ENCODE measurements around the gene ZFP82.

DNA sequence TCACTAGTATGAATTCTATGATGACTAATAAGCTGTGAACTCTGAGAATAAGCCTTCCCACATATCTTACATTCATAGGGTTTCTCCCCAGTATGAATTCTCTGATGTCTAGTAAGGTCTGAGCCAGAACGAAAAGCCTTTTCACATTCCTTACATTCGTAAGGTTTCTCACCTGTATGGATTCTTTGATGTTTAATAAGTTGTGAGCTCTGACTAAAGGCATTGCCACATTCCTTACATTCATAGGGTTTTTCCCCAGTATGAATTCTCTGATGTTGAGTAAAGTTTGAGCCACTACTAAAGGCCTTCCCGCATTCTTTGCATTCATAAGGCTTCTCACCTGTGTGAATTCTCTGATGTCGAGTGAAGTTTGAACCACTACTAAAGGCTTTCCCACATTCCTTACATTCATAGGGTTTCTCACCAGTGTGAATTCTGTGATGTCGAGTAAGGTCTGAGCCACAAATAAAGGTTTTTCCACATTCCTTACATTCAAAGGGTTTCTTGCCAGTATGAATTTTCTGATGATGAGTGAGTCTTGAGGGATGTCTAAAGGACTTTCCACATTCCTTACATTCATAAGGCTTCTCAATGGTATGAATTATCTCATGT lies 30.7 kb upstream of the ZFP82 start:
- TF ChIP-seq, protein P1, sequence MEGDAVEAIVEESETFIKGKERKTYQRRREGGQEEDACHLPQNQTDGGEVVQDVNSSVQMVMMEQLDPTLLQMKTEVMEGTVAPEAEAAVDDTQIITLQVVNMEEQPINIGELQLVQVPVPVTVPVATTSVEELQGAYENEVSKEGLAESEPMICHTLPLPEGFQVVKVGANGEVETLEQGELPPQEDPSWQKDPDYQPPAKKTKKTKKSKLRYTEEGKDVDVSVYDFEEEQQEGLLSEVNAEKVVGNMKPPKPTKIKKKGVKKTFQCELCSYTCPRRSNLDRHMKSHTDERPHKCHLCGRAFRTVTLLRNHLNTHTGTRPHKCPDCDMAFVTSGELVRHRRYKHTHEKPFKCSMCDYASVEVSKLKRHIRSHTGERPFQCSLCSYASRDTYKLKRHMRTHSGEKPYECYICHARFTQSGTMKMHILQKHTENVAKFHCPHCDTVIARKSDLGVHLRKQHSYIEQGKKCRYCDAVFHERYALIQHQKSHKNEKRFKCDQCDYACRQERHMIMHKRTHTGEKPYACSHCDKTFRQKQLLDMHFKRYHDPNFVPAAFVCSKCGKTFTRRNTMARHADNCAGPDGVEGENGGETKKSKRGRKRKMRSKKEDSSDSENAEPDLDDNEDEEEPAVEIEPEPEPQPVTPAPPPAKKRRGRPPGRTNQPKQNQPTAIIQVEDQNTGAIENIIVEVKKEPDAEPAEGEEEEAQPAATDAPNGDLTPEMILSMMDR (tag by site-specific recombination; IDR thresholded peaks at IDR 0.05): no peak
- no peak for TF ChIP-seq ZNF2 (tag by site-specific recombination; IDR thresholded peaks at IDR 0.05)
- TF ChIP-seq ZNF777 (tag by site-specific recombination; IDR thresholded peaks at IDR 0.05; ENCODE audit: borderline replicate concordance): no peak
- TF ChIP-seq, protein P2, sequence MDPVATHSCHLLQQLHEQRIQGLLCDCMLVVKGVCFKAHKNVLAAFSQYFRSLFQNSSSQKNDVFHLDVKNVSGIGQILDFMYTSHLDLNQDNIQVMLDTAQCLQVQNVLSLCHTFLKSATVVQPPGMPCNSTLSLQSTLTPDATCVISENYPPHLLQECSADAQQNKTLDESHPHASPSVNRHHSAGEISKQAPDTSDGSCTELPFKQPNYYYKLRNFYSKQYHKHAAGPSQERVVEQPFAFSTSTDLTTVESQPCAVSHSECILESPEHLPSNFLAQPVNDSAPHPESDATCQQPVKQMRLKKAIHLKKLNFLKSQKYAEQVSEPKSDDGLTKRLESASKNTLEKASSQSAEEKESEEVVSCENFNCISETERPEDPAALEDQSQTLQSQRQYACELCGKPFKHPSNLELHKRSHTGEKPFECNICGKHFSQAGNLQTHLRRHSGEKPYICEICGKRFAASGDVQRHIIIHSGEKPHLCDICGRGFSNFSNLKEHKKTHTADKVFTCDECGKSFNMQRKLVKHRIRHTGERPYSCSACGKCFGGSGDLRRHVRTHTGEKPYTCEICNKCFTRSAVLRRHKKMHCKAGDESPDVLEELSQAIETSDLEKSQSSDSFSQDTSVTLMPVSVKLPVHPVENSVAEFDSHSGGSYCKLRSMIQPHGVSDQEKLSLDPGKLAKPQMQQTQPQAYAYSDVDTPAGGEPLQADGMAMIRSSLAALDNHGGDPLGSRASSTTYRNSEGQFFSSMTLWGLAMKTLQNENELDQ (tag by site-specific recombination; IDR thresholded peaks at IDR 0.05; ENCODE audit: low read depth): no peak

All from HEK293 (cell line).